ENCODE data around the gene DHX15. TPM values are rescaled to one million over a fixed set of nuclear protein-coding genes. Genes with fewer than 3 reads are reported as not detected.

DHX15 gene
- total RNA-seq = 129 and 209 TPM in 2 replicates

GRCh38 chr4:24584211-24584850, at the start of gene DHX15:
Gene DHX15, minus strand, starts transcription at chr4:24584554. Its CDS starts 161 bp downstream, at chr4:24584393.

Other genes starting within 250 kb of the DHX15 start
- gene SOD3, start 211.0 kb upstream of the DHX15 start, total RNA-seq = 7.8 and 16.9 TPM in 2 replicates